HepG2 (cell line): ENCODE measurements around the gene PSEN2. TPM values are rescaled to one million over a fixed set of nuclear protein-coding genes. Genes with fewer than 3 reads are reported as not detected.

Experiments used
- ARNT ChIP-seq: fragments of 450-650 bp; IDR thresholded peaks from 2 replicates; pipeline ENCODE4 v1.6.1; 2017
- ERF ChIP-seq: IDR thresholded peaks from 2 replicates; pipeline ENCODE4 v1.6.1; 2018; ENCODE audit warnings: missing biosample characterization, missing genetic modification reagents
- FOSL2 ChIP-seq: sonication (generic); formaldehyde crosslinking; IDR thresholded peaks from 2 replicates; pipeline ENCODE4 v1.4.0; 2020; ENCODE audit warnings: missing genetic modification reagents
- FOXA3 ChIP-seq: IDR thresholded peaks from 2 replicates; pipeline ENCODE4 v1.6.1; 2016; ENCODE audit warnings: missing genetic modification reagents, missing compliant biosample characterization
- FOXO1 ChIP-seq: sonication (generic); formaldehyde crosslinking; IDR thresholded peaks from 2 replicates; pipeline ENCODE4 v1.4.0; 2020; ENCODE audit warnings: missing genetic modification reagents
- HCFC1 ChIP-seq: fragments of 150-350 bp; IDR thresholded peaks from 2 replicates; pipeline ENCODE4 v1.6.1; 2014; ENCODE audit warnings: low read depth, low read length
- HDAC2 ChIP-seq: sonication (generic); formaldehyde crosslinking; IDR thresholded peaks from 2 replicates; pipeline ENCODE4 v1.4.0; 2020; ENCODE audit warnings: missing genetic modification reagents
- HOXD1 ChIP-seq: sonication (generic); formaldehyde crosslinking; IDR thresholded peaks from 2 replicates; pipeline ENCODE4 v1.5.0; 2020; ENCODE audit warnings: missing genetic modification reagents
- KDM2A ChIP-seq: sonication (generic); formaldehyde crosslinking; IDR thresholded peaks from 2 replicates; pipeline ENCODE4 v1.4.0; 2020; ENCODE audit warnings: low read depth, missing genetic modification reagents, borderline replicate concordance
- MXD4 ChIP-seq: IDR thresholded peaks from 2 replicates; pipeline ENCODE4 v1.6.1; 2016; ENCODE audit warnings: mild to moderate bottlenecking, missing biosample characterization, missing genetic modification reagents
- NONO ChIP-seq, 2 experiments: fragments of 450-650 bp in 1 of 2; sonication (generic) in 1 of 2; formaldehyde crosslinking in 1 of 2; IDR thresholded peaks in 1 of 2; conservative IDR thresholded peaks in 1 of 2; 2 replicates each; pipeline versions ENCODE4 v1.6.1 to v1.8.0; 2017 to 2022; ENCODE audit warnings: mild to moderate bottlenecking in 1 of 2, missing genetic modification reagents in 1 of 2, moderate library complexity in 1 of 2
- RAD21 ChIP-seq: fragments of 450-650 bp; formaldehyde crosslinking; IDR thresholded peaks from 2 replicates; pipeline ENCODE4 v1.5.0; 2020; ENCODE audit warnings: mild to moderate bottlenecking
- REPIN1 ChIP-seq: sonication (generic); formaldehyde crosslinking; IDR thresholded peaks from 2 replicates; pipeline ENCODE4 v1.8.0; 2022; ENCODE audit warnings: missing genetic modification reagents, low read depth, mild to moderate bottlenecking, borderline replicate concordance
- STAG1 ChIP-seq: sonication (generic); formaldehyde crosslinking; IDR thresholded peaks from 2 replicates; pipeline ENCODE4 v1.4.0; 2020; ENCODE audit warnings: missing genetic modification reagents
- ZNF343 ChIP-seq: sonication (generic); formaldehyde crosslinking; IDR thresholded peaks from 2 replicates; pipeline ENCODE4 v1.4.0; 2020; ENCODE audit warnings: mild to moderate bottlenecking, missing genetic modification reagents
- ZSCAN25 ChIP-seq: sonication (generic); formaldehyde crosslinking; IDR thresholded peaks from 2 replicates; pipeline ENCODE4 v1.8.0; 2022; ENCODE audit warnings: mild to moderate bottlenecking, missing genetic modification reagents
- polyA plus RNA-seq, 8 experiments: library from polyadenylated mRNA; depleted of rRNA in 3 of 8; stranded (reverse) in 7 of 8; unstranded in 1 of 8; fragments of >200 nt; fragmentation: Illumina TruSeq in 4 of 8; extraction: Trizol in 4 of 8; gene quantifications; 2 replicates each; pipeline versions ENCODE4 v1.2.1 to v1.2.3, GENCODE V29; 2011 to 2016; ENCODE audit warnings: low read depth in 4 of 8, missing spikeins in 1 of 8, mixed read lengths in 1 of 8; ENCODE audit not compliant: insufficient read depth in 1 of 8
- total RNA-seq, 5 experiments: library from RNA; depleted of rRNA; stranded (reverse); fragments of >200 nt; fragmentation: Illumina TruSeq; extraction: Trizol; gene quantifications; 2 replicates each; pipeline ENCODE4 v1.2.3, GENCODE V29; 2016; ENCODE audit warnings: low read depth in 1 of 5
- TF ChIP-seq, protein P1 (sequence below), 2 experiments: fragments of 450-650 bp in 1 of 2; sonication (generic) in 1 of 2; formaldehyde crosslinking; IDR thresholded peaks; 2 replicates each; pipeline versions ENCODE4 v1.5.0 to v1.8.0; 2020 to 2022; ENCODE audit warnings: mild to moderate bottlenecking in 1 of 2, missing genetic modification reagents in 1 of 2
- TF ChIP-seq, protein P2 (sequence below): sonication (generic); formaldehyde crosslinking; IDR thresholded peaks from 2 replicates; pipeline ENCODE4 v1.5.1; 2020; ENCODE audit warnings: mild to moderate bottlenecking, missing genetic modification reagents, moderate library complexity
- TF ChIP-seq, protein P3 (sequence below): sonication (generic); formaldehyde crosslinking; IDR thresholded peaks from 2 replicates; pipeline ENCODE4 v1.5.1; 2020; ENCODE audit warnings: mild to moderate bottlenecking, missing genetic modification reagents, moderate library complexity
- TF ChIP-seq, protein P4 (sequence below): sonication (generic); IDR thresholded peaks from 2 replicates; pipeline ENCODE4 v1.6.1; 2016; ENCODE audit warnings: low read depth, borderline replicate concordance
- TF ChIP-seq, protein P5 (sequence below): sonication (generic); formaldehyde crosslinking; IDR thresholded peaks from 2 replicates; pipeline ENCODE4 v1.4.0; 2020; ENCODE audit warnings: missing genetic modification reagents, low read depth, mild to moderate bottlenecking, borderline replicate concordance

Gene PSEN2
- total and polyA plus RNA-seq, 2 of the 13 experiments (the other 11 are each of a cell fraction or from before 2014, with no cell fraction given) = 5.9 to 13.1 TPM

DNA sequence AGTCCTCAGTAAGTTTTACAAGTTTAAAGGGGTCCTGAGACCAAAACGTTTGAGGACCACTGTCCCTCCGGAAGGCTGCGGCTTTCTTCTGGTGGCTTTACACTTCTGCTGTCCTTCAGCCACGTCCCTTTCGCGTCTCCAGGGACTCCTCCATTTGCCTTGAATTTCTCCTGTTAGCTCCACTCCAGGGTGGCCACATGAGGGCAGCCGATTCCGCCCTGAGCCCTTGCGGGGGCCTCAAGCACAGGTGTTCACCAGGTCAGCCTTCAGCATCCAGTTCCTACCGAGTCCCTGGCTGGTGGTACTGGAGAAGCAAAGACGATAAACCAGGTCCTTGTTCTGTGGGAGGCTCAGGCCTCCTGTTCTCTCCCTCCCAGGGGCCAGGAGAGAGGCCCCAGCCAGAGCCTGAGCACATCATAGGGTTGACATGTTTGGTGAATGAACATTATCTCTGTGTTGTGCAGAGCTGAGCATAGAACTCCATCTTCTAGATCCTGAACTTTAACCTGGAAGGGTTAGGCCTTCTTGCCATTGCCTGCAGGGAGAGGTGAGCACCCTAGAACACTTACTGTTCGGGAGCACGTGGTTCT lies 42.3 kb downstream of the PSEN2 start (continued):
- TF ChIP-seq, protein P1, sequence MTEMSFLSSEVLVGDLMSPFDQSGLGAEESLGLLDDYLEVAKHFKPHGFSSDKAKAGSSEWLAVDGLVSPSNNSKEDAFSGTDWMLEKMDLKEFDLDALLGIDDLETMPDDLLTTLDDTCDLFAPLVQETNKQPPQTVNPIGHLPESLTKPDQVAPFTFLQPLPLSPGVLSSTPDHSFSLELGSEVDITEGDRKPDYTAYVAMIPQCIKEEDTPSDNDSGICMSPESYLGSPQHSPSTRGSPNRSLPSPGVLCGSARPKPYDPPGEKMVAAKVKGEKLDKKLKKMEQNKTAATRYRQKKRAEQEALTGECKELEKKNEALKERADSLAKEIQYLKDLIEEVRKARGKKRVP (CRISPR knock-in tag; IDR thresholded peaks at IDR 0.05) = no peak
- TF ChIP-seq ARNT (no peak), FOXA3 (CRISPR knock-in tag) (peak; percentile 32; the same call in 1 of the 2 replicates), FOXO1 (0 out of 2 replicates have a peak, but pooled peaks have one; percentile 27), ZSCAN25 (0 out of 2 replicates have a peak, but pooled peaks have one; percentile 35), HOXD1 (no peak), STAG1 (peak; percentile 99), ERF (CRISPR knock-in tag) (peak; percentile 67; the same call in 1 of the 2 replicates), REPIN1 (CRISPR knock-in tag) (no peak), HDAC2 (CRISPR knock-in tag) (peak; percentile 53; the same call in 1 of the 2 replicates), RAD21 (CRISPR knock-in tag) (peak; percentile 93), HCFC1 (no peak), FOSL2 (peak; percentile 41; the same call in 1 of the 2 replicates), KDM2A (CRISPR knock-in tag) (peak; percentile 77; the same call in 1 of the 2 replicates), ZNF343 (CRISPR knock-in tag) (no peak), MXD4 (CRISPR knock-in tag) (0 out of 2 replicates have a peak, but pooled peaks have one; percentile 43), NONO (IDR thresholded peaks at IDR 0.05) (no peak), NONO (CRISPR knock-in tag; conservative IDR thresholded peaks at IDR 0.05) (peak; percentile 29; the same call in 1 of the 2 replicates)
- TF ChIP-seq, protein P2, sequence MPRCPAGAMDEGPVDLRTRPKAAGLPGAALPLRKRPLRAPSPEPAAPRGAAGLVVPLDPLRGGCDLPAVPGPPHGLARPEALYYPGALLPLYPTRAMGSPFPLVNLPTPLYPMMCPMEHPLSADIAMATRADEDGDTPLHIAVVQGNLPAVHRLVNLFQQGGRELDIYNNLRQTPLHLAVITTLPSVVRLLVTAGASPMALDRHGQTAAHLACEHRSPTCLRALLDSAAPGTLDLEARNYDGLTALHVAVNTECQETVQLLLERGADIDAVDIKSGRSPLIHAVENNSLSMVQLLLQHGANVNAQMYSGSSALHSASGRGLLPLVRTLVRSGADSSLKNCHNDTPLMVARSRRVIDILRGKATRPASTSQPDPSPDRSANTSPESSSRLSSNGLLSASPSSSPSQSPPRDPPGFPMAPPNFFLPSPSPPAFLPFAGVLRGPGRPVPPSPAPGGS = 0 out of 2 replicates have a peak, but pooled peaks have one; percentile 44
- TF ChIP-seq, protein P3, sequence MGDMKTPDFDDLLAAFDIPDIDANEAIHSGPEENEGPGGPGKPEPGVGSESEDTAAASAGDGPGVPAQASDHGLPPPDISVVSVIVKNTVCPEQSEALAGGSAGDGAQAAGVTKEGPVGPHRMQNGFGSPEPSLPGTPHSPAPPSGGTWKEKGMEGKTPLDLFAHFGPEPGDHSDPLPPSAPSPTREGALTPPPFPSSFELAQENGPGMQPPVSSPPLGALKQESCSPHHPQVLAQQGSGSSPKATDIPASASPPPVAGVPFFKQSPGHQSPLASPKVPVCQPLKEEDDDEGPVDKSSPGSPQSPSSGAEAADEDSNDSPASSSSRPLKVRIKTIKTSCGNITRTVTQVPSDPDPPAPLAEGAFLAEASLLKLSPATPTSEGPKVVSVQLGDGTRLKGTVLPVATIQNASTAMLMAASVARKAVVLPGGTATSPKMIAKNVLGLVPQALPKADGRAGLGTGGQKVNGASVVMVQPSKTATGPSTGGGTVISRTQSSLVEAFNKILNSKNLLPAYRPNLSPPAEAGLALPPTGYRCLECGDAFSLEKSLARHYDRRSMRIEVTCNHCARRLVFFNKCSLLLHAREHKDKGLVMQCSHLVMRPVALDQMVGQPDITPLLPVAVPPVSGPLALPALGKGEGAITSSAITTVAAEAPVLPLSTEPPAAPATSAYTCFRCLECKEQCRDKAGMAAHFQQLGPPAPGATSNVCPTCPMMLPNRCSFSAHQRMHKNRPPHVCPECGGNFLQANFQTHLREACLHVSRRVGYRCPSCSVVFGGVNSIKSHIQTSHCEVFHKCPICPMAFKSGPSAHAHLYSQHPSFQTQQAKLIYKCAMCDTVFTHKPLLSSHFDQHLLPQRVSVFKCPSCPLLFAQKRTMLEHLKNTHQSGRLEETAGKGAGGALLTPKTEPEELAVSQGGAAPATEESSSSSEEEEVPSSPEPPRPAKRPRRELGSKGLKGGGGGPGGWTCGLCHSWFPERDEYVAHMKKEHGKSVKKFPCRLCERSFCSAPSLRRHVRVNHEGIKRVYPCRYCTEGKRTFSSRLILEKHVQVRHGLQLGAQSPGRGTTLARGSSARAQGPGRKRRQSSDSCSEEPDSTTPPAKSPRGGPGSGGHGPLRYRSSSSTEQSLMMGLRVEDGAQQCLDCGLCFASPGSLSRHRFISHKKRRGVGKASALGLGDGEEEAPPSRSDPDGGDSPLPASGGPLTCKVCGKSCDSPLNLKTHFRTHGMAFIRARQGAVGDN = peak; percentile 69
- TF ChIP-seq, protein P4, sequence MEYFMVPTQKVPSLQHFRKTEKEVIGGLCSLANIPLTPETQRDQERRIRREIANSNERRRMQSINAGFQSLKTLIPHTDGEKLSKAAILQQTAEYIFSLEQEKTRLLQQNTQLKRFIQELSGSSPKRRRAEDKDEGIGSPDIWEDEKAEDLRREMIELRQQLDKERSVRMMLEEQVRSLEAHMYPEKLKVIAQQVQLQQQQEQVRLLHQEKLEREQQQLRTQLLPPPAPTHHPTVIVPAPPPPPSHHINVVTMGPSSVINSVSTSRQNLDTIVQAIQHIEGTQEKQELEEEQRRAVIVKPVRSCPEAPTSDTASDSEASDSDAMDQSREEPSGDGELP = peak; percentile 71; the same call in 1 of the 2 replicates
- TF ChIP-seq, protein P5, sequence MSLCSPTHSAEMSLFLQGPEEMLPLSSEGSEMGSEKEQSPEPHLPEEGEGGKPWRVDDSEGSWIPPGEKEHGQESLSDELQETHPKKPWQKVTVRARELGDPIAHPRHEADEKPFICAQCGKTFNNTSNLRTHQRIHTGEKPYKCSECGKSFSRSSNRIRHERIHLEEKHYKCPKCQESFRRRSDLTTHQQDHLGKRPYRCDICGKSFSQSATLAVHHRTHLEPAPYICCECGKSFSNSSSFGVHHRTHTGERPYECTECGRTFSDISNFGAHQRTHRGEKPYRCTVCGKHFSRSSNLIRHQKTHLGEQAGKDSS (CRISPR knock-in tag) = peak; percentile 73; the same call in 1 of the 2 replicates
